ENCODE results near the gene ULBP3. TPM values are rescaled to one million over a fixed set of nuclear protein-coding genes. Genes with fewer than 3 reads are reported as not detected.
A peak's percentile ranks its signal among the peaks of the same experiment; 100 is the strongest.

The ULBP3 gene
- total RNA-seq, 1 experiment from 2014 or later, result 4.0 TPM

DNA sequence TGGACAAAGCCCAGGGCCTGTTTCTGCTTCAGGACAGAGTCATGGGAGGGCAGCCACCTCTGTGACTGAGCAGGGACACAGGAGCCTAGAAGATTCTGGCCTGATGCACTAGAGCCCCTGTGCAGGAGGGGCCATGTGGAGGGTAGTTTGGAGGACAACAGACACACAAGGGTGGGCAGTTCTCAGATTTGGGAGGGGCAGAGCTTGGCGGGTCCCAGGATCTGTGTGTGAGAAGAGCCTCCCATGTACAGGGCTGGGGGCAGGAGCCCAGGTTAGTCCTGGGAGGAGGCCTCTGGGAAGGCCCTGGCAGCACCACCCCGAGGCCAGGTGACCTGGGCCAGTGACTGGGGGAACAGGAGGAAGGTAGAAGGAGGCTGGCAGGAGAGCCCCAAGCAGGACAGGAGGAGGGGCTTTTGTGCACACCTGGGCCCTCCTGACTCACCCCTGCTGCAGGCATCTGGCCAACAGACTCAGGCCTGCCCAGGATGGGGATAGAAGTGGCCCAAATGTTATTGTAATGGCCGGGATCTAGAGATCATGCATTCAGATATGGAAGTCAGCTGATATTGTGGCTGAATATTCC is 1.4 kb upstream of the ULBP3 start:
- H3K4me3 Mint-ChIP-seq, result peak overlapping the region; percentile 23; the same call in 1 of the 2 replicates
- ChIA-PET CTCF (interaction anchor here (0.6 to 1.7 kb wide), 46 partner anchors 9 to 859 kb away, joined by 3 to 77 read pairs (median 4); no protein-coding TSS in a partner anchor), POLR2A (interaction anchor here (0.5 kb wide), 1 partner anchor 11 kb away, joined by 3 read pairs; no protein-coding TSS in a partner anchor)
- H3K9me3 Mint-ChIP-seq, result no peaks in the 10 kb centered on the region
- no peak overlapping the region for H3K27ac Mint-ChIP-seq
- ATAC-seq (no peak), DNase-seq (ENCODE audit: low spot score) (no peak)
- peaks cover 40% of the 10 kb centered on the region for H3K27me3 Mint-ChIP-seq (ENCODE audit: low read depth)
- 0 out of 2 replicates have a peak, but pooled peaks cover 3% of the 10 kb centered on the region for H3K36me3 Mint-ChIP-seq
- peaks cover 14% of the 10 kb centered on the region for H3K4me1 Mint-ChIP-seq
- no peak for TF ChIP-seq MYBL2 (CRISPR knock-in tag; IDR thresholded peaks at IDR 0.05)
- TF ChIP-seq, protein P1, sequence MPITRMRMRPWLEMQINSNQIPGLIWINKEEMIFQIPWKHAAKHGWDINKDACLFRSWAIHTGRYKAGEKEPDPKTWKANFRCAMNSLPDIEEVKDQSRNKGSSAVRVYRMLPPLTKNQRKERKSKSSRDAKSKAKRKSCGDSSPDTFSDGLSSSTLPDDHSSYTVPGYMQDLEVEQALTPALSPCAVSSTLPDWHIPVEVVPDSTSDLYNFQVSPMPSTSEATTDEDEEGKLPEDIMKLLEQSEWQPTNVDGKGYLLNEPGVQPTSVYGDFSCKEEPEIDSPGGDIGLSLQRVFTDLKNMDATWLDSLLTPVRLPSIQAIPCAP (CRISPR knock-in tag; IDR thresholded peaks at IDR 0.05), result no peak
- TF ChIP-seq, protein P2, sequence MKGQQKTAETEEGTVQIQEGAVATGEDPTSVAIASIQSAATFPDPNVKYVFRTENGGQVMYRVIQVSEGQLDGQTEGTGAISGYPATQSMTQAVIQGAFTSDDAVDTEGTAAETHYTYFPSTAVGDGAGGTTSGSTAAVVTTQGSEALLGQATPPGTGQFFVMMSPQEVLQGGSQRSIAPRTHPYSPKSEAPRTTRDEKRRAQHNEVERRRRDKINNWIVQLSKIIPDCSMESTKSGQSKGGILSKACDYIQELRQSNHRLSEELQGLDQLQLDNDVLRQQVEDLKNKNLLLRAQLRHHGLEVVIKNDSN (CRISPR knock-in tag; IDR thresholded peaks at IDR 0.05), result no peak
- TF ChIP-seq, protein P3, sequence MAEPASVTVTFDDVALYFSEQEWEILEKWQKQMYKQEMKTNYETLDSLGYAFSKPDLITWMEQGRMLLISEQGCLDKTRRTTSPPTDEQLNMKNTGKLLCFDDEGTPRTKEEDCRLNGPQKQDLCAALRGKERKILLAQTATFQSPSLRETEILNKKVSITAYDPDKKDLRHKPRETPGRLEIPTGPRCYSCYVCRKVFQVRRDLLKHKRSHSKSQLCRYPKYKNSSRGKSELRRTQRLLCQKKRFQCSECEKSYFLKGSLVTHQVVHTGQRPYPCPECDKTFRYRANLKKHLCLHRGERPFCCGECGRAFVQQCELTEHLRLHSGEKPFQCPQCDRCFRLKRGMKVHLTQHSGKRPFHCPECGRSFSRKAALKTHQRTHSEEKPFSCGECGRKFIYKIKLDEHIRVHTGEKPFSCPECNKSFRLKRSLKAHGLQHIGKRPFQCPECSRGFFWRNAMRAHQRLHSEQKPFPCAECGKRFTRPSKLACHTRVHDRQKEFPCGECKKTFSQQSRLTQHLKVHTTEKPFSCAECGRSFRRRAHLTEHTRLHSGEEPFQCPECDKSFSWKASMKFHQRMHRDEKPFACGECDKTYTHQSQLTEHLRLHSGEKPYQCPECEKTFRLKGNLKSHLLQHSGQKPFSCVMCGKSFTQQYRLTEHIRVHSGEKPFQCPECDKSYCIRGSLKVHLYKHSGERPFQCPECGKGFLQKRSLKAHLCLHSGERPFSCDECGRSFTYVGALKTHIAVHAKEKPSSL (CRISPR knock-in tag; conservative IDR thresholded peaks at IDR 0.05), result no peak
- no peak for TF ChIP-seq GRHL2 (CRISPR knock-in tag; IDR thresholded peaks at IDR 0.05; ENCODE audit: insufficient replicate concordance, severe bottlenecking)
- no peak for TF ChIP-seq ESRRA (CRISPR knock-in tag; IDR thresholded peaks at IDR 0.05; ENCODE audit: borderline replicate concordance)
- no peak for TF ChIP-seq ZNF317 (CRISPR knock-in tag; IDR thresholded peaks at IDR 0.05; ENCODE audit: borderline replicate concordance, low read depth)
- no peak for TF ChIP-seq TCF7 (CRISPR knock-in tag; IDR thresholded peaks at IDR 0.05; ENCODE audit: low read depth)
- TF ChIP-seq, protein P4, sequence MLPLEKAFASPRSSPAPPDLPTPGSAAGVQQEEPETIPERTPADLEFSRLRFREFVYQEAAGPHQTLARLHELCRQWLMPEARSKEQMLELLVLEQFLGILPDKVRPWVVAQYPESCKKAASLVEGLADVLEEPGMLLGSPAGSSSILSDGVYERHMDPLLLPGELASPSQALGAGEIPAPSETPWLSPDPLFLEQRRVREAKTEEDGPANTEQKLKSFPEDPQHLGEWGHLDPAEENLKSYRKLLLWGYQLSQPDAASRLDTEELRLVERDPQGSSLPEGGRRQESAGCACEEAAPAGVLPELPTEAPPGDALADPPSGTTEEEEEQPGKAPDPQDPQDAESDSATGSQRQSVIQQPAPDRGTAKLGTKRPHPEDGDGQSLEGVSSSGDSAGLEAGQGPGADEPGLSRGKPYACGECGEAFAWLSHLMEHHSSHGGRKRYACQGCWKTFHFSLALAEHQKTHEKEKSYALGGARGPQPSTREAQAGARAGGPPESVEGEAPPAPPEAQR (CRISPR knock-in tag; IDR thresholded peaks at IDR 0.05), result no peak

DNA sequence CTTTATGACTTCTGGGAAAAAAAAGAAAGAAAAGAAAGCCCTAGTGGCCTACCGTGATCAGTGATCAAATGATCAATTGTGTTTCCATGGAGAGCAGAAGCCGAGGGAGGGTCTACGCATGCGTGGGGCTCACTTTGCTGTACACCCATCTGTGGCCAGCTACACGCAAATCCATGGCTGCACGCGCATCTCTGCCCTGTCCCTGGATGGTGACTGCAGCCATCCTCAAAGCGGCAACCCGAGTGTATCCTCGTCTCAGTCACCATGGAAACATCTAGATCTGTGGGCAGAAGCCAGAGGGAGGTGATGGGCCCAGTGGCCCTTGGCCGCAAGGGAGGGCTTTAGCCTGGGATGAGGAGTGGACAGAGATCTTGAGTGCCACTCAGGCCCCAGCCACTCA is 785 bp upstream of the ULBP3 start:
- no peak overlapping the region for H3K27ac Mint-ChIP-seq
- H3K9me3 Mint-ChIP-seq, result no peaks in the 10 kb centered on the region
- POLR2A ChIA-PET, result interaction anchor here (0.8 kb wide), 1 partner anchor 326 kb away, joined by 3 read pairs; no protein-coding TSS in a partner anchor
- peaks cover 12% of the 10 kb centered on the region for H3K4me1 Mint-ChIP-seq
- ATAC-seq (no peak), DNase-seq (ENCODE audit: low spot score) (no peak)
- 0 out of 2 replicates have a peak, but pooled peaks cover 3% of the 10 kb centered on the region for H3K36me3 Mint-ChIP-seq
- peak overlapping the region; percentile 43 for H3K4me3 Mint-ChIP-seq
- H3K27me3 Mint-ChIP-seq (ENCODE audit: low read depth), result peaks cover 40% of the 10 kb centered on the region
- CTCF ChIA-PET, result interaction anchor here (0.7 to 1.9 kb wide), 6 partner anchors 11 to 748 kb away, joined by 3 to 12 read pairs (median 4); partner anchors contain the start of gene RAET1L
- TF ChIP-seq, protein P5, sequence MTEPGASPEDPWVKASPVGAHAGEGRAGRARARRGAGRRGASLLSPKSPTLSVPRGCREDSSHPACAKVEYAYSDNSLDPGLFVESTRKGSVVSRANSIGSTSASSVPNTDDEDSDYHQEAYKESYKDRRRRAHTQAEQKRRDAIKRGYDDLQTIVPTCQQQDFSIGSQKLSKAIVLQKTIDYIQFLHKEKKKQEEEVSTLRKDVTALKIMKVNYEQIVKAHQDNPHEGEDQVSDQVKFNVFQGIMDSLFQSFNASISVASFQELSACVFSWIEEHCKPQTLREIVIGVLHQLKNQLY (CRISPR knock-in tag; IDR thresholded peaks at IDR 0.05), result no peak
- TF ChIP-seq ZNF263 (CRISPR knock-in tag; IDR thresholded peaks at IDR 0.05; ENCODE audit: low read depth), result no peak
- TF ChIP-seq ZNF219 (CRISPR knock-in tag; IDR thresholded peaks at IDR 0.05; ENCODE audit: borderline replicate concordance), result no peak
- TF ChIP-seq, protein P2 (CRISPR knock-in tag; IDR thresholded peaks at IDR 0.05), result no peak
- TF ChIP-seq JUN (CRISPR knock-in tag; IDR thresholded peaks at IDR 0.05), result no peak
- no peak for TF ChIP-seq CREM (CRISPR knock-in tag; IDR thresholded peaks at IDR 0.05)
- TF ChIP-seq, protein P6, sequence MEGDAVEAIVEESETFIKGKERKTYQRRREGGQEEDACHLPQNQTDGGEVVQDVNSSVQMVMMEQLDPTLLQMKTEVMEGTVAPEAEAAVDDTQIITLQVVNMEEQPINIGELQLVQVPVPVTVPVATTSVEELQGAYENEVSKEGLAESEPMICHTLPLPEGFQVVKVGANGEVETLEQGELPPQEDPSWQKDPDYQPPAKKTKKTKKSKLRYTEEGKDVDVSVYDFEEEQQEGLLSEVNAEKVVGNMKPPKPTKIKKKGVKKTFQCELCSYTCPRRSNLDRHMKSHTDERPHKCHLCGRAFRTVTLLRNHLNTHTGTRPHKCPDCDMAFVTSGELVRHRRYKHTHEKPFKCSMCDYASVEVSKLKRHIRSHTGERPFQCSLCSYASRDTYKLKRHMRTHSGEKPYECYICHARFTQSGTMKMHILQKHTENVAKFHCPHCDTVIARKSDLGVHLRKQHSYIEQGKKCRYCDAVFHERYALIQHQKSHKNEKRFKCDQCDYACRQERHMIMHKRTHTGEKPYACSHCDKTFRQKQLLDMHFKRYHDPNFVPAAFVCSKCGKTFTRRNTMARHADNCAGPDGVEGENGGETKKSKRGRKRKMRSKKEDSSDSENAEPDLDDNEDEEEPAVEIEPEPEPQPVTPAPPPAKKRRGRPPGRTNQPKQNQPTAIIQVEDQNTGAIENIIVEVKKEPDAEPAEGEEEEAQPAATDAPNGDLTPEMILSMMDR (IDR thresholded peaks at IDR 0.05), result no peak
- no peak for TF ChIP-seq TP53 (CRISPR knock-in tag; IDR thresholded peaks at IDR 0.05)
- TF ChIP-seq, protein P7, sequence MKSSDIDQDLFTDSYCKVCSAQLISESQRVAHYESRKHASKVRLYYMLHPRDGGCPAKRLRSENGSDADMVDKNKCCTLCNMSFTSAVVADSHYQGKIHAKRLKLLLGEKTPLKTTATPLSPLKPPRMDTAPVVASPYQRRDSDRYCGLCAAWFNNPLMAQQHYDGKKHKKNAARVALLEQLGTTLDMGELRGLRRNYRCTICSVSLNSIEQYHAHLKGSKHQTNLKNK (CRISPR knock-in tag; IDR thresholded peaks at IDR 0.05), result no peak
- TF ChIP-seq ESRRA (CRISPR knock-in tag; IDR thresholded peaks at IDR 0.05; ENCODE audit: borderline replicate concordance), result no peak
- TF ChIP-seq, protein P8, sequence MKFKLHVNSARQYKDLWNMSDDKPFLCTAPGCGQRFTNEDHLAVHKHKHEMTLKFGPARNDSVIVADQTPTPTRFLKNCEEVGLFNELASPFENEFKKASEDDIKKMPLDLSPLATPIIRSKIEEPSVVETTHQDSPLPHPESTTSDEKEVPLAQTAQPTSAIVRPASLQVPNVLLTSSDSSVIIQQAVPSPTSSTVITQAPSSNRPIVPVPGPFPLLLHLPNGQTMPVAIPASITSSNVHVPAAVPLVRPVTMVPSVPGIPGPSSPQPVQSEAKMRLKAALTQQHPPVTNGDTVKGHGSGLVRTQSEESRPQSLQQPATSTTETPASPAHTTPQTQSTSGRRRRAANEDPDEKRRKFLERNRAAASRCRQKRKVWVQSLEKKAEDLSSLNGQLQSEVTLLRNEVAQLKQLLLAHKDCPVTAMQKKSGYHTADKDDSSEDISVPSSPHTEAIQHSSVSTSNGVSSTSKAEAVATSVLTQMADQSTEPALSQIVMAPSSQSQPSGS (CRISPR knock-in tag; IDR thresholded peaks at IDR 0.05; ENCODE audit: borderline replicate concordance, low read depth), result no peak
